HepG2 (cell line): ENCODE results near the gene CCDC192.

Experiments
- TF ChIP-seq, protein P1 (sequence below): sonication (generic); formaldehyde crosslinking; IDR thresholded peaks from 2 replicates; pipeline ENCODE4 v1.5.0; 2020; ENCODE audit warnings: mild to moderate bottlenecking, missing genetic modification reagents, moderate library complexity
- TF ChIP-seq, protein P2 (sequence below): IDR thresholded peaks from 2 replicates; pipeline ENCODE4 v1.6.1; 2016; ENCODE audit warnings: missing compliant biosample characterization, missing genetic modification reagents, borderline replicate concordance

DNA sequence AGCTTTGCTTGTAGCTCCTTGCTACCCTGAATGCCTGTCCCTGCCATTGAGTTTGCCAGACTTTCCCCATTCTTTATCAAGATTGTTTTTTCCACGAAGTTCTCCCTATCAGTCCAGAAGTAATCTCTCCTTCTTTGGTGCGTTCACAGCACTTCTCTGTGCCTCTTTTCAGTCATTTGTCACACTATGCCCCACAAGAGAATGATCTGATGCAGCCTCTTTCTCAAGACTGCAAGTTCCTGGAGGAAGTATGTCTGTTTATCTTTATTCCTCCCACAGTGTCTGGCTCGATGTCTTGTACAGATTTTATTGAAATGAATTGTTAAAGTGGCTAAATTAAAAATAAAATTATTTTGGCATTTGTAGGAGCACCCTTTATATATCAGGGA, 99.3 kb downstream of the CCDC192 start:
- TF ChIP-seq, protein P1, sequence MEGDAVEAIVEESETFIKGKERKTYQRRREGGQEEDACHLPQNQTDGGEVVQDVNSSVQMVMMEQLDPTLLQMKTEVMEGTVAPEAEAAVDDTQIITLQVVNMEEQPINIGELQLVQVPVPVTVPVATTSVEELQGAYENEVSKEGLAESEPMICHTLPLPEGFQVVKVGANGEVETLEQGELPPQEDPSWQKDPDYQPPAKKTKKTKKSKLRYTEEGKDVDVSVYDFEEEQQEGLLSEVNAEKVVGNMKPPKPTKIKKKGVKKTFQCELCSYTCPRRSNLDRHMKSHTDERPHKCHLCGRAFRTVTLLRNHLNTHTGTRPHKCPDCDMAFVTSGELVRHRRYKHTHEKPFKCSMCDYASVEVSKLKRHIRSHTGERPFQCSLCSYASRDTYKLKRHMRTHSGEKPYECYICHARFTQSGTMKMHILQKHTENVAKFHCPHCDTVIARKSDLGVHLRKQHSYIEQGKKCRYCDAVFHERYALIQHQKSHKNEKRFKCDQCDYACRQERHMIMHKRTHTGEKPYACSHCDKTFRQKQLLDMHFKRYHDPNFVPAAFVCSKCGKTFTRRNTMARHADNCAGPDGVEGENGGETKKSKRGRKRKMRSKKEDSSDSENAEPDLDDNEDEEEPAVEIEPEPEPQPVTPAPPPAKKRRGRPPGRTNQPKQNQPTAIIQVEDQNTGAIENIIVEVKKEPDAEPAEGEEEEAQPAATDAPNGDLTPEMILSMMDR = no peak
- TF ChIP-seq, protein P2, sequence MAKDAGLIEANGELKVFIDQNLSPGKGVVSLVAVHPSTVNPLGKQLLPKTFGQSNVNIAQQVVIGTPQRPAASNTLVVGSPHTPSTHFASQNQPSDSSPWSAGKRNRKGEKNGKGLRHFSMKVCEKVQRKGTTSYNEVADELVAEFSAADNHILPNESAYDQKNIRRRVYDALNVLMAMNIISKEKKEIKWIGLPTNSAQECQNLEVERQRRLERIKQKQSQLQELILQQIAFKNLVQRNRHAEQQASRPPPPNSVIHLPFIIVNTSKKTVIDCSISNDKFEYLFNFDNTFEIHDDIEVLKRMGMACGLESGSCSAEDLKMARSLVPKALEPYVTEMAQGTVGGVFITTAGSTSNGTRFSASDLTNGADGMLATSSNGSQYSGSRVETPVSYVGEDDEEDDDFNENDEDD (CRISPR knock-in tag) = no peak
